ENCODE measurements around the gene MORN1. TPM values are rescaled to one million over a fixed set of nuclear protein-coding genes. Genes with fewer than 3 reads are reported as not detected.
A peak's percentile ranks its signal among the peaks of the same experiment; 100 is the strongest.

The MORN1 gene
- total RNA-seq, 1 donor from 2014 or later, result 3.1 TPM

DNA sequence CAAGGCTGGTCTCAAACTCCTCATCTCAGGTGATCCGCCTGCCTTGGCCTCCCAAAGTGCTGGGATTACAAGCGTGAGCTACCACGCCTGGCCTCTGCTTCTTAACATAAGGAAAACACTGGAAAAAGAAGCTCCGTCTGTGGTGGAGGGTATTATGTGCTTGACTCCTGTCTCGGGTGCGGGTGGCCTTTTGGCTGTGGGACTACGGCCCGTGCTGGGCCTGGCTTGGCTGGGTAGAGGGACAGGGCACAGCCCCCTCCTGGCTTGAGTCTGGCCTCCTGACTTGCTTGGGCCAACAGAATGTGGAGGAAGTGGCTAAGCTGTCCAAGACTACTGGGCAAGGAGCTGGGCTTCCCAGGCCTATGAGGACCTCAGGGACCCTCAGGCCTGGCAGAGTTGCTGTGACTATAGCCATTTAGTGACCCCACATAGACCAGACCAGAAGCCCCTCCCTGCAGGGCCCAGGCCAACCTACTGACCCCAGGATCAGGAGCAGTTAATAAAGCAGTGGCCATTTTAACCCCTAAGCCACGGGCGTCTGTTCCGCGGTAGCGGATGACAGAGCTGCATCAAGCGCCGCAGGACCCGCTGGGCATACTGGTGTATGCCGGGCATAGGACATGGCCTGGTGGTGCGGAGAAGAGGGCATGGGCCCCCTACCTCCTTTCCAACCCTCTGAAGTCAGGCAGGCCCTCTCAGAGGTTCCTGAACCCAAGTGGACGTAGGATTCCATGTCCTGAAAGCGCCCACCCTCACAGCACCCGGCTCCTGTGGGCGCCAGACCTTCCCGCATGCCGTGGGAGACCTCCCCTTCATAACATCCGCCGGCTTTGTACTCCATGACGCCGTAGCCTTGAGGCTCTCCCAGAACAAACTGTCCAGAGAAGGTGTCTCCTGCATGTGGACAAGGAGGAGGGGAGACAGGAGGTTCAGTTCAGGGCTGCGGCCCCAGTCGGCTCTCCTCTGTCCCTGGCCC lies 4.4 kb downstream of the MORN1 start:
- no peak for DNase-seq (ENCODE audit: low read depth in 2 of 2)

DNA sequence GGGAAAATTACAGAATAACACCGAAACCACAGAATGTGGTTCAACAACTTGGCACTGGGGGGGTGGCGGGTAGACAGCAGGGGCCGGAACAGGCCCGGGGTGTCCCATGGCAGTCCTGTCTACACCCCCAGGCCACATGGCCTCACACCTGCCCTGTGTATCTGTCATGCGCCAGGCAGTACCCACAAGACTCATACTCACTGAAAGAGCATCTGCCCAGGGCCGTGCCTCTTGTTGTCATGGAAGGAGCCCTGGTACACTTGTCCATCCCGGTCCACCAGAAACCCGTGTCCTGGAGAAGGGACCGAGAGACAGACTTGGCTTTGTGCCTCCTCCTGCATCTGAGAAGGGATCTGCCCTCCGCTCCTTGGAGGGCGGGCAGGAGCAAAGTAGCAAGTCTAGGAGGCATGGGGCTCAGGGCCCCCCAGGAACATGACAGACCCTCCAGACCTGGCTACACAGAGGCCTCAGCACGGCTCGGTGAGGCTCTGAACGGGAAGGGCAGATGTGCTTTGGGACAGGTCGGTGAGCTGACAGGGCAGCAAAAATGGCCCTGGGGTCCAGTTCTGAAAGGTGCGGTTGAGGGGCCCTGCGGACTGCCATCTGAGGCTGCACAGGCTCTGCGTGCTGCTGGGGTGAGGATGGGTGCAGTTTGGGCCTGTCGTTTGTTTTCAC lies 5.6 kb downstream of the MORN1 start:
- DNase-seq (ENCODE audit: low read depth in 2 of 2), result no peak

DNA sequence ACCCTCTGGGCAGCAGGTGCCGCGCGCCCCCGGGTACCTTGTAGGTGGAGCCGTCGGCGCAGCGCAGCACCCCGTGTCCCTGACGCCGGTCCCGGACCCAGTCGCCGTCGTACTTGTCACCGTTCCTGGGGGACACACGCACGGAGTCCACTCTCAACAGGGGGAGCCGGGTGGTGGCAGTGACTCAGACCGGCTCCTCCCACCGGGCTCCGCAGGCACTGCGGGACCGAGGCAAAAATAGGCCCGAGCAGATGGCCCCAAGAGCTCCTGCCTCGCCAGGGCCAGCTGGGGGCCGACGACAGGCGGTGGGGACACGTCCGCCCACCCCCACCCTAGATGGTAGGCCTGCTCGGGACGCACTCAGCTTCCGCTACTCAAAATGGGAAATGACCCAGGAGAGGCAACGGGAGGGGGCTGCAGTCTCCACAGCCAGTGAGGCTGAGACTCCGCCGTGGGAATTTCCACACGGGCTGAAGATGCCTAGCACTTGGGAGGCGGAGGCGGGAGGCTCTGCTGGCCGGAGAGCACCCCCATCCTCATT lies 6.3 kb downstream of the MORN1 start:
- DNase-seq (ENCODE audit: low read depth in 2 of 2), result no peak

DNA sequence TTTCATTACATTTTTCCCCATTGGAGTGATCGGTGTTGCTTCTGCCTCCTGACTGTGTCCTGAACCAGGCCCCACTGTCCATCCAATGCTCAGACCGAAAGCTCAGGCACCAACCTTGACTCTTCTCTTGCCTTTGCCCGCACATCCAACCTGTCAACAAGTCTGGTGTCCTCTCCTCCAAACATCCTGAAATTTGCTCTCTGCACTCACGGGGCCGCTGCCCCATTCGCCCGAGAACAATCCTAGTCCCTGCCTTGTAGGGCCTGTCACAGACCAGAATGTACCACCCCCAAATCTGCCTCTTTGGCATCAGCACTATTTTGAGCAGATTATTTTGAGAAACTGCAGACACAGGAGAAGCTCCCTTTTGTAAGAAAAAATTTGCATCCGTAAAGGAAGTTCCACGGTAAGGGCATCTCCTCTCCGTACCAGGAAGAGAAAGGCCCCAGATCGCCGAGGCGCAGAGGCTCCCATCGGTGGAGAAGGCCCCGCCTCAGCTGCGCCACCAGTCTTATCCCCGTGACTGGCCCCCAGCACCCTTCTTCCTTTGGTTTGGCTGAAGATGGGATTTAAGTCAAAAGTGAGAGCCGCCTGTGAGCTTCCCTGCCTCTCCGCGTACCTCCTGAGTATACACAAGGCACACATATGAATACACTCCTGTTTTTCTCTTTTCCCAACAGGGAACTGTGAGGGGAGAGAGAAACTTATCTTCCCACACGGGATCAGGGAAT lies 7.1 kb downstream of the MORN1 start:
- DNase-seq (ENCODE audit: low read depth in 2 of 2), result no peak

DNA sequence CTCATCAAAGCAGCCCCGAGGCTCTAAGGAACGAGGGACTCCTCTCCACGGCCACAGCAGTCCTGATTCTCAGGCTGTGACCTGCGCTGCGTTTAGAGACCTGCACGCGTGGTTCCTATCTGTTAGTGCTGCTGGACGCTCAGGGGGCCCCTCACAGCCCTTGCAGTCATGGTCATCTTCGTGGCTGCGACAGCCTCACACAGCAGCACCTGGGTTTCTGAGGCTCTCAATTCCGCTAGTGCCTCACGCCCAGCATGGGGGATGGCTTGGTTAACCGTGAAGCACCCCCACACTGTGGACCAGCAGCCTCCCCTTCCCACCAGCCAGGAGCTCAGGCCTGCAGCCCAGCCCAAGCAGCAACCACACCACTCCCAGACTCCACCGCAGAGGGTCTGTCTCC lies 7.8 kb downstream of the MORN1 start:
- no peak for DNase-seq (ENCODE audit: low read depth in 2 of 2)

DNA sequence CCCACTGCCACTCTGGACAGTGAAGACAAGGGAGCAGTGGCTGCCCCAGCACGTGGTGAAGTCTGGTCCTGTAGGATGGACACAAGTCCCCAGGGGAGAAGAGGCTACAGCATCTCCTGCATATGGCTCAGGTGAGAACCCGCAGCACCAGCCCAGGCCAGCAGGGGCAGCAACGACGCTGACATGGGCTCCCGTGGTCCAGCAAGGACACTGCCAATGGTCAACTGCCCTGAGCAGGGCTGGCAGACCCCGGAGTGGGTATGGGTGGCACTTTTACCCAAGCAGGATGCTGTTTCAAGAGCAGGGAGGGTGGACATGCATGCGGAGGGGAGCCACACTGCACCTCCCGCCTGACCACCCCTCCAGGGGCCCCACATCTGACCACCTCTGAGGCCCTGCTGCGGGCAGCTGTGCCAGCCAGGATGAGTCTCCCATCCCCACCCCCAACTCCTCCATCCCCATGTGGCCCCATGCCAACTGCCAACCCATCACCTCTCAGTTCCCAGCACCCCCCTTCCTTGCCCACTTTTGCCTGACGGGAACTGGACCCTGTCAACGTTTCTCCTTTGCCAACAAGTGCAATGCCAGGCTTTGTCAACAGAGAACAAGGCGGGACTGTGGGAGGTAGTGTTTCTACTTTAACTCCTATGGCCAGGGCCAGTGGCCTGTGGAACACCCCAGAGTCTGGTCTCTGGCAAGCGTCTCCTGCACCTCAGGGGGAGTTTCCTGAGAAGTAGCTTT lies 8.6 kb downstream of the MORN1 start:
- DNase-seq (ENCODE audit: low read depth in 2 of 2), result peak in 1 of 2 donors; percentile 40

DNA sequence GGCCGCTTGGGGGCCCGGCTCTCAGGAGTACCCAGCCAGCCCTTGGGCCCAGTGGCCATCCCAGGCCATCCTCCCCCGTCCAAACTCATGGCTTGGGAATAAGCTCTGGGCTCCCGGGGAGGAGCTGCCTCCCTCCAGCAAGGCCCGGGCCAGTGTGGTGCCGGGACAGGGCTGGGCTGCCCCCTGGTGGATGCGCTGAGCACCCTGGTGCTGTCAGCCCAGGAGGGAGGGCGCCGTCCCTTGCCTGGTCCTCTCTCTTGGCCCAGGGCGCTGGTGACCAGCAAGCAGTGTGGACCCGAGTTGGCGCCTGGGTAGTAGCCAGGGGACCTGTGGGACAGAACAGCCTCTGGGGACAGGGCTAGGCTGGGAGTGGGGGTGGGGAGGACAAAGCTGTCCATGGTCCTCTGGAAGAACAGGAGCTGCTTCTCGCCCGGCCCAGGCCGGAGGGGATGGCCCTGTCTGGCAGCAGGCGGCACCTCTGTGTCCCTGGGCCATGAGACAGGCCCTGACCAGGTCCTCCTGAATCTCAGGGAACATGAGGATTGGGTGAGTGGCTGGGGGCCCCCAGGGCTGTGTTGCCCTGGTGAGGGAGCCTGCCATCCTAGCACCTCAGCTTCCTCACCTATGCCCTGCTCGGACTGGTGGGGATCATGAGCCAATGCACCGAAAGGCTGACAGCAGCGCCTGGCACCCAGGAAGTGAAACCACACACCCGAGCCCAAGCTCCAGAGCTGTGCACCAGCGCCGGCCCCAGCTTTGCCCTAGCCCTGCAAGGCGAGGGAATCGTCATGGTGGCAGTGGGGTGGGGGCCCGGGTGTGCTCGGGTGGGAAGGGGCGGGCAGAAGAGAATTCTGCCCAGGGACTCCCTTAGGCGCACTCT lies 9.4 kb downstream of the MORN1 start:
- DNase-seq (ENCODE audit: low read depth in 2 of 2), result peak; percentile 47 to 75

DNA sequence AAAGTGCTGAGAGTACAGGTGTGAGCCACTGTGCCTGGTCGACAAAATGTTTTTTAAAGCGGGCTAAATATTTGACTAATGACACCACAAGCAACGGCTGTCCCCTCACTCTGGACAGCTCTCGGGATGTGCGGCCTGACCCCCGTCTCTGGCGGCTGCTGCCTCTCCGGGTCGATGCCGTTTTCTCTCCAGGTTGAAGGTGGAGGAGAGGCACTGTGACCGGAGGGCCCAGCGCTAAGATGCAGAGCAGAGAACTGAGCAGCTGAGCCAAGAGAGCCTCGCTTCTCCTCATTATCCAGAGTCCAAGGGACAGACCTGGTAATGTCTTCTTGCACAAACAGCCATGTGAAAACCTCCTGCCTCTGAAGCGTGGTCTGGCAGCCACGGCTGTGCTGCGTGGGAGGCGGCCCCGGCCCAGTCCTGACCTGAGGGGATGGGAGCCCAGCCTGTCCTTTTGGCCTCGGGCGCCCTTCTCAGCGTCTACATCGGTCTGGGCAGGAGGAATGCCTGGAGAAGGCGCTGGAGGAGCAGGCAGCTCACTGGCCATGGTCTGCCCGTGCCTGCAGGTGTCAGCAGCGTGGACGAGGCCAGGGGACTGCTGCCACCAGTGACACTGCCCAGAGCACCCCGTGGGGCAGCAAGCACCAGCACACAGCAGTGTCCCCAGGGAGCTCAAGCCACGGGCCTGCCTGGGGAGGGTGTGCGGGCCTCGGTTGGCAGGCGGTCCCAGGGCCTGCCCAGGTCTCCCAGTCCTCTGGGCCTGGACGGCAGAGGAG lies 10.3 kb downstream of the MORN1 start:
- no peak for DNase-seq (ENCODE audit: low read depth in 2 of 2)

DNA sequence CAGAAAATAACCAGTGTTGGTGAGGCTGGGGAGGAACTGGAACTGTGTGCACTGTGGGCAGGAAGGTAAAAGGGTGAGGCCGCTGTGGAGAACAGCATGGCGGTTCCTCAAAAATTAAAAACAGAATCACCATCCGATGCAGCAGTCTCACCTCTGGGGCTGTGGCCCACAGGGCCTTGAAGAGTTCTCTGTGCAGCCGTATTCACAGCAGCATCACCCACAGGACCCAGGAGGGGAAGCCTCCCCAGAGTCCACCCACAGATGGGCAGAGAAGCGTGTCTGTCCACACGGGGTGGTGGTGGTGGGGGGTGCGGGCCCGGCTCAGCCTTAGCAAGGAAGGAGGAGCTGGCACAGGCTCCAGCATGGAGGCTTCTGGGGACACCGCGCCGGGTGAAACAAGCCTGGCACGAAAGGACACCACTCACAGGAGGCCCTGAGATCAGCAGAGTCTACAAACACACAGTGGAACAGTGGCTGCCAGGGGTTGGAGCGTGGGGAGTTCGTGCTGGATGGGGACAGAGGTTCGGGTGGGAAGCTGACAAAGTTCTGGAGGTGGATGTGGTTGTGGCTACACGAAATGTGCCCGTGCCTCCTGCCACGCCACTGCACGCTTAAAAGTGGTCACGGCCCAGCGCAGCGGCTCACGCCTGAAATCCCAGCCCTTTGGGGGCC lies 11.5 kb downstream of the MORN1 start:
- no peak for DNase-seq (ENCODE audit: low read depth in 2 of 2)

DNA sequence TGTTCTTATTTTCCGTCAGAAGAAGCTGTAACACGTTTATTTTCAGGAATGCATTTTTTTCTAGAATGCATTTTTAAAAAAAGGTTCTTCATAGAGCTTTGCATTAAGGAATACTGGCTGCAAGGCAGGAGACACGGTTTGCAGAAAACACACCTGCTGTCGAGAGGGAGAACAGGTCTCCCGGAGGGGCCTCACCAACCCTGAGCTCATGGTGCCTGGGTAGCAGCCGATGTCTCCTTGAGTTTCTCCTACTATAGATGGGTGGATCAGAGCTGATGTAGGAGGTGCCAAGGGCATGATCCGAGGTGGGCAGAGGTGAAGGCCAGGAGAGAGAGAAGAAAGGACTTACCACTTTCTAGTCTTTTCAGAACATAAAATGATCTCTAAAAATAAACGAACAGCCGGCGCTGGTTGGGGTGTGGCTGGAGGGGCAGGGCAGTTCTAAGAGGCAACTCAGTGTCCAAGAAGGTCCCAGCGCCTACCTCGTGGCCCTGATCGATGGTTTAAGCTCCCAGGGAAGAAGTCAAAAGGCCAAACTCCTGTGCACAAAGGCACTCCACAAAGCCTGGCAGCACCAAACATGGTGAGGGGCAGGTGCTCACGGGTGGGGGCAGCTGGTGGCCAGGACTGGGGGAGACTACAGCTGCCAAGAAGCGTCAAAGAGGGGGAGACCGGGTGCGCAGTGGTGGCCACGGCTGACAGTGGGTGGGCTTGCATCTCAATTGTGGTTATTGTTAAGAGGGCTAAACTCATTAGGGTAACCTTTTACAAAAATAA lies 12.2 kb downstream of the MORN1 start:
- no peak for DNase-seq (ENCODE audit: low read depth in 2 of 2)

DNA sequence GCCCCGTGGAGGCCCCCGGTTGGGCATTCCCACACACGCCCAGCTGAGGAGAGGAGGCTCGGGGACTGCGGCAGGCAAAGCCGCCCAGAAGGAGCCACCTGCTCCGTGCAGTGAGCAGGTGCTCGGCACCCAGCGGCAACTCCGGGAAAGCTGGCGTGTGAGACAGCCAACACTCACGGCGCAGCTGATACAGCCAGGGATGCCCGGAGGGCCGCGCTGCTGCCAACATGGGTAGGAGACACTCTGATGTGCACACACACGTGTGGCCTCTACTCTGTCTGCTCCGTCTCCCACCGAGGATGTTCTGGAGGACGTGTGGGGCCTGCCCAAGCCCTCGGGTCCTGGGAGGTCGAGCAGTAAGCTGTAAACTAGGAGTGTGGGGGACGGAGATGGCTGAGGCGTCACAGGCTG lies 12.9 kb downstream of the MORN1 start:
- DNase-seq (ENCODE audit: low read depth in 2 of 2), result no peak

DNA sequence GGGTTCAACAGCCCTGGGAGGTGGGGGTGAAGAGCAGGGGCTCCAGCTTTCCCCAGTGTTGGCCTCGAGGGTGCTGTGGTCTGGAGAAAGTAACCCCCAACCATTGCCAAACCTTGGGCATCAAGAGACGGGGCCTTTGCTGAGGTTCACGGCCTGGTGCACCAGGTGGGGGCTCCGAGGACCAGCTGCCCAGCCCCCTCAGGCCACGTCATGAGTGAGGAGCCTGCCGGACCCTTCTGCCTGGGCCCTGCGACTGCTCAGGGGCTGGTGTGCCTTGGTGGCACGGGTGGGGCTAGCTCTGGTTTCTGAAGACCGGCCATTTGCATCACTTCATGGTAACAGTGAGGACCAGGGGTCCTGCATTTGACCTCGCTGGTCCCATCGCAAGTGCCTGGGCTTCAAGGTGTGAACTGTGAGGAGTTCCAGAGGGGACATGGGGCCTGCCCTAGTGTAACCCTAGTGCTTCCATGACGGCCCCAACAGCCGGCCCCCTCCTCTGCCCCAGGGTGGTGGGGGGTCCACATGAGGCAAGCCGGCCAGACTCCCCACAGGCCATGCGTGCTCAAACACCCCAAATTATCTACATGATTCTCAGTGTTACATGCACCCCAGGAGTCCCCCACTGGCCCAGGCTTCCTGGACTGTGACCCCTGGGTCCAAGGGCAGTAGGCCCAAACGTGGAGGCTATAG lies 13.5 kb downstream of the MORN1 start:
- DNase-seq (ENCODE audit: low read depth in 2 of 2), result no peak

DNA sequence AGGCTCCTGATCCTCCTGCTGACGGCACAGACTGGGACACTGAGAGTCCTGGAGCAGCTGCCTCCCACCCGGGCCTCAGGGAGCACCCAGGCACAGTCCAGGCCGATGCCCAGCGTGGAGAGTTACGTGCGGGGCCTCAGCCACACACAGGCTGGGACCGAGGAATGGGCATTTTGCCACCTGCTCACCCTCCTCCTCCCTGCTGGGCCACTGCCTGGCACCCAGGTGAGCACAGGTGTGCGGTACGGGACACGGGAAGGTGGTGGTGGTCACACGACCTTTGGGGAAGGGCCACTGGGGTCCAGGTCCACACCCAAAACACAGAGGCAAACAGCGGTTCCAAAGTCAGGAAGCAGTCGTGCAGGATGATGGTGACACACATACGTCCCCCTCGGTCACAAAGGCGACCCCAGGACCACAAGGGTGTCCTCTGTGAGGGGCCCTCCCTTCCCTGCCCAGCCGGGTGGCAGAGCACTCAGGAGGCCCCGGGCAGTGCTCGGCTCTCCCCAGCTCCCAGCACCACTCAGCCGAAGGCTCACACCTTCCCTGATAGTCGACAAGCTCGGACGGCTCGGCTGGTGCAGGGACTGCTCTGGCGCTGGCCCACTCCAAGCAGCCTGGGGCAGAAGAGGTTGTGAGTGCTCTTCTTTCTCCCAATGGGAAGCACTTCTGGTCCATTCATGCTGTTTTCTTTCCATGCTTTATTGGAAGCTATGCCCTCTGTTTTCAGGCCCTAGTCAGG lies 14.3 kb downstream of the MORN1 start:
- no peak for DNase-seq (ENCODE audit: low read depth in 2 of 2)

DNA sequence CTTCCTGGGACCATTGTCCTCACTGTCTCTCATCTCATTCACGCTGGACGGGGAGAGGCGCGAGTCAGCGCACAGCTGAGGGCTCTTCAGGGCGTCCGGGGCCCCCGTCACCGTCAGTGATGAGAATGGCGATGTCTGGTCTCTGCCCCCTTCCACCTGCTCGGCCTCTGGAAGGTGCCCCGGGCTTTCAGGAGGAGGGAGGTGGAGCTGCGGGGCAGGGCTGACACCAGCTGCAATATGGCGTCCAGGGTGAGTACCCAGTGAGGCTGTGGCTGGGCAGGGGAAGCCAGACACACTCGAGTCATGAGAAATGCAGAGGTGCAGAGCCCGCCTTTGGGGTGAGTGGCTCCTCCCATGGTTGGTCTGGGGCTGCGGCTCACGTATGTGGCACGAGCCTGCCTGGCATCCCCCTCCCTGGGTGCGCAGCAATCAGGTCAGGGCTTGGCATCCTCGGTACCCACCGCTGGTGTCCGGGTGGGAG lies 15.1 kb downstream of the MORN1 start:
- no peak for DNase-seq (ENCODE audit: low read depth in 2 of 2)

DNA sequence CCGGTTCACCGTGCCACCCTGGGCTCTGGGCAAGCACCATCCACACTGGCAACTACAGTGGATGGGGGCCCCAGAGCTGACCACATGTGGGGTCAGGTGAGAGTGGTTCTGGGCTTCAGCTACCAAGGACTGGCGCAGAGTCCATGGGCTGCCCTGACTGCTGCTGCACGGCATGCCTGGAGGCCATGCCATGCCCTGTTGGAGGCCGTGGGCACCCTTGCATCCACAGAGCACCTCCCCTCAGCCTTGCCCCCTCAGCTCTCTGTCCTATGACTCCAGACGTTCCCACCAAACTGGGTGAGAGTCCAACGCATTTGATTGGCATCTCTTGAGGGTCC lies 15.5 kb downstream of the MORN1 start:
- DNase-seq (ENCODE audit: low read depth in 2 of 2), result no peak

DNA sequence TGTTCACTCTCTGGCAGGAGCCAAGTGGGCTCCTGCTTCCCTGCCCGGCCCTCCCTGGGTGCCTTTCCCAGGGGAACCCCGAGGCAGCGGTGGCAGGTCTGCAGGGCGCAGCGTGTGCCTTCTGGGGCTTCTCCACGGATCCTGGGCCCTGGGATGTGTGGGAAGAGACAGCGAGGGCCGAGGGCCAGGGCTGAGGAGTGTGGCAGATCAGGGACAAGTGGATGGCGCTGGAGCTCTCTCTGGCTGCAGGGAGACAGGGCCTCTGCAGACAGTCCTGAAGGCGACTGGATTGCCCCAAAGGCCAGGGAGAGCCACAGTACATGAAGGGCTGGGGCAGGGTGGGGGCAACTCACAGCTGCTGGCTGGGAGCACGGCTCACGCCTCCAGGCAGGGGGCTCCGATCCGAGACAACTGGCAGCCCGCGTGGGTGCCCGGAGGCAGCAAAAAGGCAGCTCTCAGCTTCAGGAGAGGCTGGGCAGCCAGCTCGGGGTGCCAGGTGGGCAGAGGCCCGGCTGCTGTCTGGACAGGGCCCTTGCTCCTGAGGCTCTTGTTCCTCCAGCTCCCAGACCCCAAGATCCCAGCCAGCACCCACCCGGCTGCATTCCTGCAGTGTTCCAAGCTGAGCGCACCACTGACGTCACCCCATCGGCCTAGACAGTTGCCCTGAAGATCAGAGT lies 16.0 kb downstream of the MORN1 start:
- DNase-seq (ENCODE audit: low read depth in 2 of 2), result no peak
